GM12878 (cell line): ENCODE results near the gene KCNMB2. TPM values are rescaled to one million over a fixed set of nuclear protein-coding genes. Genes with fewer than 3 reads are reported as not detected.

Experiments used
- CREM ChIP-seq: IDR thresholded peaks from 2 replicates; pipeline ENCODE4 v1.6.1; 2014; ENCODE audit warnings: antibody characterized with exemption, low read depth
- IKZF1 ChIP-seq: fragments of 450-650 bp; conservative IDR thresholded peaks from 2 replicates; pipeline ENCODE4 v1.6.1; 2017; ENCODE audit warnings: antibody characterized with exemption, mild to moderate bottlenecking
- IRF3 ChIP-seq: fragments of 450-650 bp; IDR thresholded peaks from 2 replicates; pipeline ENCODE4 v1.6.1; 2014; ENCODE audit warnings: mild to moderate bottlenecking
- MYC ChIP-seq: IDR thresholded peaks from 2 replicates; pipeline ENCODE4 v1.6.1; 2011; ENCODE audit warnings: mild to moderate bottlenecking, low read length, moderate library complexity, inconsistent platforms; ENCODE audit not compliant: insufficient read depth, insufficient replicate concordance, insufficient read length, severe bottlenecking
- NFXL1 ChIP-seq: fragments of 450-650 bp; IDR thresholded peaks from 2 replicates; pipeline ENCODE4 v1.6.1; 2017; ENCODE audit warnings: antibody characterized with exemption, mild to moderate bottlenecking, borderline replicate concordance
- NR2C1 ChIP-seq: fragments of 450-650 bp; IDR thresholded peaks from 2 replicates; pipeline ENCODE4 v1.6.1; 2017; ENCODE audit warnings: antibody characterized with exemption, mild to moderate bottlenecking, moderate library complexity
- NR2F1 ChIP-seq: fragments of 450-650 bp; conservative IDR thresholded peaks from 2 replicates; pipeline ENCODE4 v1.6.1; 2017; ENCODE audit warnings: mild to moderate bottlenecking
- RAD21 ChIP-seq: IDR thresholded peaks from 2 replicates; pipeline ENCODE4 v1.6.1; 2011; ENCODE audit warnings: mild to moderate bottlenecking, low read depth, low read length, moderate library complexity; ENCODE audit not compliant: insufficient read depth
- RAD51 ChIP-seq: fragments of 450-650 bp; IDR thresholded peaks from 2 replicates; pipeline ENCODE4 v1.6.1; 2016; ENCODE audit warnings: moderate library complexity, mild to moderate bottlenecking, inconsistent platforms
- RELB ChIP-seq: fragments of 450-650 bp; IDR thresholded peaks from 2 replicates; pipeline ENCODE4 v1.6.1; 2017; ENCODE audit warnings: low read depth, mild to moderate bottlenecking, moderate library complexity
- SREBF2 ChIP-seq: IDR thresholded peaks from 2 replicates; pipeline ENCODE4 v1.6.1; 2012; ENCODE audit warnings: mild to moderate bottlenecking, low read length
- USF2 ChIP-seq: IDR thresholded peaks from 2 replicates; pipeline ENCODE4 v1.6.1; 2011; ENCODE audit warnings: low read depth, low read length, improper control_type of control experiment, borderline replicate concordance
- ZNF274 ChIP-seq: IDR thresholded peaks from one replicate; pipeline ENCODE4 v1.8.0; 2011; ENCODE audit not compliant: insufficient read length, insufficient read depth
- ZNF622 ChIP-seq: fragments of 450-650 bp; IDR thresholded peaks from 2 replicates; pipeline ENCODE4 v1.6.1; 2017; ENCODE audit warnings: mild to moderate bottlenecking, inconsistent platforms
- polyA plus RNA-seq, 11 experiments: library from polyadenylated mRNA; depleted of rRNA in 4 of 11; unstranded in 6 of 11; stranded (reverse) in 5 of 11; fragments of >200 nt; fragmentation: Nextera tagmentation in 4 of 11; fragmentation: Illumina TruSeq in 1 of 11; extraction: Ambion mirVana in 4 of 11; extraction: Trizol in 1 of 11; gene quantifications; 1 replicate in 1 of 11; 2 replicates in 10 of 11; pipeline versions ENCODE4 v1.2.1 to v1.2.3, GENCODE V29; 2011 to 2016; ENCODE audit warnings: inconsistent platforms in 2 of 11, missing spikeins in 2 of 11, low read depth in 1 of 11
- total RNA-seq, 4 experiments: library from RNA; depleted of rRNA in 3 of 4; stranded (reverse); fragments of >200 nt in 3 of 4; fragmentation: Illumina TruSeq in 1 of 4; extraction: Trizol in 1 of 4; gene quantifications; 2 replicates each; pipeline versions ENCODE4 v1.2.1 to v1.2.3, GENCODE V29; 2013 to 2021
- TF ChIP-seq, protein P1 (sequence below): fragments of 450-650 bp; IDR thresholded peaks from 2 replicates; pipeline ENCODE4 v1.6.1; 2017; ENCODE audit warnings: mild to moderate bottlenecking, moderate library complexity
- TF ChIP-seq, protein P2 (sequence below): IDR thresholded peaks from 2 replicates; pipeline ENCODE4 v1.6.1; 2012; ENCODE audit warnings: low read length, inconsistent platforms
- TF ChIP-seq, protein P3 (sequence below): fragments of 150-350 bp; IDR thresholded peaks from 2 replicates; pipeline ENCODE4 v1.6.1; 2016; ENCODE audit warnings: low read depth, low read length

The KCNMB2 gene
- total and polyA plus RNA-seq, 10 of the 15 experiments (the other 5 are each of a cell fraction or from before 2014, with no cell fraction given) = 0.22 to 18.8 (median 11.0) TPM

DNA sequence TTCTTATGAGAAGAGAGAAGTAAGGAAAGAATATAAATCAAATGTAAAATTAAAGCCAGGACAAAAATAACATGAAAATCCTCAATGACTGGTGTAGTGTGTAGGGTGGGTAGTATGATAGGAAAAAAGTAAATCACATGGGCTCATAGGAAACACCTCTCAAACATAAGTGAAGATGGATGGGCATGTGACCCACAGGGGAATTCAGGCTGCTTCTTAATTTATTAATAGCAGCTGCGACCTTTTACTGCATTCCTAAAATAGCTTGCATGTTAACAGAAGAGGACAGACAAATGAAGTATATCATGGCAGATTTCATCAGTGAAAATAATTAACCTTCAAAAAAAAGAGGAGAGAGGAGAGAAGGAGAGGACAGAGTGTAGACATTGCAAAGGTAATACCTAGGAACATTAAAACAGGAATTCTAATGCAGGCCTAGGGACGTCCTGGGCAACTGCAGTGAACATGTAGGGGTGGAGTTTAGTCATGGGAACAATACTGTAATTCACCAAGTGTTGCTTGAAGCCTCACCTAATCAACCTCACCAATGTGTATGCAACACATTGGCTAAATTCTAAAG lies 132.9 kb downstream of the KCNMB2 start (continued):
- TF ChIP-seq, protein P1, sequence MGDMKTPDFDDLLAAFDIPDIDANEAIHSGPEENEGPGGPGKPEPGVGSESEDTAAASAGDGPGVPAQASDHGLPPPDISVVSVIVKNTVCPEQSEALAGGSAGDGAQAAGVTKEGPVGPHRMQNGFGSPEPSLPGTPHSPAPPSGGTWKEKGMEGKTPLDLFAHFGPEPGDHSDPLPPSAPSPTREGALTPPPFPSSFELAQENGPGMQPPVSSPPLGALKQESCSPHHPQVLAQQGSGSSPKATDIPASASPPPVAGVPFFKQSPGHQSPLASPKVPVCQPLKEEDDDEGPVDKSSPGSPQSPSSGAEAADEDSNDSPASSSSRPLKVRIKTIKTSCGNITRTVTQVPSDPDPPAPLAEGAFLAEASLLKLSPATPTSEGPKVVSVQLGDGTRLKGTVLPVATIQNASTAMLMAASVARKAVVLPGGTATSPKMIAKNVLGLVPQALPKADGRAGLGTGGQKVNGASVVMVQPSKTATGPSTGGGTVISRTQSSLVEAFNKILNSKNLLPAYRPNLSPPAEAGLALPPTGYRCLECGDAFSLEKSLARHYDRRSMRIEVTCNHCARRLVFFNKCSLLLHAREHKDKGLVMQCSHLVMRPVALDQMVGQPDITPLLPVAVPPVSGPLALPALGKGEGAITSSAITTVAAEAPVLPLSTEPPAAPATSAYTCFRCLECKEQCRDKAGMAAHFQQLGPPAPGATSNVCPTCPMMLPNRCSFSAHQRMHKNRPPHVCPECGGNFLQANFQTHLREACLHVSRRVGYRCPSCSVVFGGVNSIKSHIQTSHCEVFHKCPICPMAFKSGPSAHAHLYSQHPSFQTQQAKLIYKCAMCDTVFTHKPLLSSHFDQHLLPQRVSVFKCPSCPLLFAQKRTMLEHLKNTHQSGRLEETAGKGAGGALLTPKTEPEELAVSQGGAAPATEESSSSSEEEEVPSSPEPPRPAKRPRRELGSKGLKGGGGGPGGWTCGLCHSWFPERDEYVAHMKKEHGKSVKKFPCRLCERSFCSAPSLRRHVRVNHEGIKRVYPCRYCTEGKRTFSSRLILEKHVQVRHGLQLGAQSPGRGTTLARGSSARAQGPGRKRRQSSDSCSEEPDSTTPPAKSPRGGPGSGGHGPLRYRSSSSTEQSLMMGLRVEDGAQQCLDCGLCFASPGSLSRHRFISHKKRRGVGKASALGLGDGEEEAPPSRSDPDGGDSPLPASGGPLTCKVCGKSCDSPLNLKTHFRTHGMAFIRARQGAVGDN = no peak
- no peak for TF ChIP-seq NR2C1
- TF ChIP-seq NR2F1 = no peak
- 0 out of 2 replicates have a peak, but pooled peaks have one; percentile 22 for TF ChIP-seq RELB
- TF ChIP-seq USF2 = peak; percentile 57; the same call in 1 of the 2 replicates
- no peak for TF ChIP-seq IRF3
- TF ChIP-seq CREM = peak; percentile 42; the same call in 1 of the 2 replicates
- no peak for TF ChIP-seq NFXL1
- TF ChIP-seq RAD51 = peak; percentile 93
- TF ChIP-seq, protein P2, sequence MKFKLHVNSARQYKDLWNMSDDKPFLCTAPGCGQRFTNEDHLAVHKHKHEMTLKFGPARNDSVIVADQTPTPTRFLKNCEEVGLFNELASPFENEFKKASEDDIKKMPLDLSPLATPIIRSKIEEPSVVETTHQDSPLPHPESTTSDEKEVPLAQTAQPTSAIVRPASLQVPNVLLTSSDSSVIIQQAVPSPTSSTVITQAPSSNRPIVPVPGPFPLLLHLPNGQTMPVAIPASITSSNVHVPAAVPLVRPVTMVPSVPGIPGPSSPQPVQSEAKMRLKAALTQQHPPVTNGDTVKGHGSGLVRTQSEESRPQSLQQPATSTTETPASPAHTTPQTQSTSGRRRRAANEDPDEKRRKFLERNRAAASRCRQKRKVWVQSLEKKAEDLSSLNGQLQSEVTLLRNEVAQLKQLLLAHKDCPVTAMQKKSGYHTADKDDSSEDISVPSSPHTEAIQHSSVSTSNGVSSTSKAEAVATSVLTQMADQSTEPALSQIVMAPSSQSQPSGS = peak; percentile 16; the same call in 1 of the 2 replicates
- no peak for TF ChIP-seq RAD21
- no peak for TF ChIP-seq SREBF2
- TF ChIP-seq ZNF274 = no peak
- no peak for TF ChIP-seq MYC
- TF ChIP-seq, protein P3, sequence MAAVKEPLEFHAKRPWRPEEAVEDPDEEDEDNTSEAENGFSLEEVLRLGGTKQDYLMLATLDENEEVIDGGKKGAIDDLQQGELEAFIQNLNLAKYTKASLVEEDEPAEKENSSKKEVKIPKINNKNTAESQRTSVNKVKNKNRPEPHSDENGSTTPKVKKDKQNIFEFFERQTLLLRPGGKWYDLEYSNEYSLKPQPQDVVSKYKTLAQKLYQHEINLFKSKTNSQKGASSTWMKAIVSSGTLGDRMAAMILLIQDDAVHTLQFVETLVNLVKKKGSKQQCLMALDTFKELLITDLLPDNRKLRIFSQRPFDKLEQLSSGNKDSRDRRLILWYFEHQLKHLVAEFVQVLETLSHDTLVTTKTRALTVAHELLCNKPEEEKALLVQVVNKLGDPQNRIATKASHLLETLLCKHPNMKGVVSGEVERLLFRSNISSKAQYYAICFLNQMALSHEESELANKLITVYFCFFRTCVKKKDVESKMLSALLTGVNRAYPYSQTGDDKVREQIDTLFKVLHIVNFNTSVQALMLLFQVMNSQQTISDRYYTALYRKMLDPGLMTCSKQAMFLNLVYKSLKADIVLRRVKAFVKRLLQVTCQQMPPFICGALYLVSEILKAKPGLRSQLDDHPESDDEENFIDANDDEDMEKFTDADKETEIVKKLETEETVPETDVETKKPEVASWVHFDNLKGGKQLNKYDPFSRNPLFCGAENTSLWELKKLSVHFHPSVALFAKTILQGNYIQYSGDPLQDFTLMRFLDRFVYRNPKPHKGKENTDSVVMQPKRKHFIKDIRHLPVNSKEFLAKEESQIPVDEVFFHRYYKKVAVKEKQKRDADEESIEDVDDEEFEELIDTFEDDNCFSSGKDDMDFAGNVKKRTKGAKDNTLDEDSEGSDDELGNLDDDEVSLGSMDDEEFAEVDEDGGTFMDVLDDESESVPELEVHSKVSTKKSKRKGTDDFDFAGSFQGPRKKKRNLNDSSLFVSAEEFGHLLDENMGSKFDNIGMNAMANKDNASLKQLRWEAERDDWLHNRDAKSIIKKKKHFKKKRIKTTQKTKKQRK = no peak
- no peak for TF ChIP-seq ZNF622
- no peak for TF ChIP-seq IKZF1
